Activated T-helper 9 cell treated with anti-CD3 and anti-CD28 coated beads, Interleukin-2, amount 50 U/mL, for 16 hours (primary cell): ENCODE measurements around the gene OLAH.
"Not testable (repeated sequence)": the region's sequence is repeated elsewhere in the genome, so short reads cannot be mapped to it uniquely, and the experiment has no call there.

Source experiments
- DNase-seq: peaks from one replicate; pipeline ENCODE4 v3.0.0-alpha.2; 2020; ENCODE audit warnings: low read depth

OLAH gene

DNA sequence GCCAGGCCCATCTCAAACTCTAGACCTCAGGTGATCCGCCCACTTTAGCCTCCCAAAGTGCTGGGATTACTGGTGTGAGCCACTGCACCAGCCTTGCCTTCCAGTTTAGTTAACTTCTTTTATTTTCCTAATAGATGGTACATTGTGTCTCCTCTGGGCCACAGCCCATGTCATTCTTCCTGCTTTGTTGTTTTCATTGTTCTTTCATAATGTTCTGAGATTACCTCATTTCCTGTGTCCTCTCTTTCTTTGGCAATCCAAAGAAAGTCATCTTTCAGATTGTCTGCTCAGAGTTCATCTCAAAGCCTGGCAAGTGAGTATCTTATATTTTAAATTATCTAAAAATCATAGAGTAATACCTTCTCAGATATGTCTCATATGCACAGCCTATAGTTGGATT lies at the start of gene OLAH:
Gene OLAH, plus strand, starts transcription at position 270 of the 400 bp plus-strand sequence. CDS start 3,346 bp downstream, outside the sequence.
- DNase-seq, result no peak

- DNase-seq, result no peak
These were observed 47.7 kb upstream of the OLAH start for GRCh38 chr10:14995964-14996565.

DNA sequence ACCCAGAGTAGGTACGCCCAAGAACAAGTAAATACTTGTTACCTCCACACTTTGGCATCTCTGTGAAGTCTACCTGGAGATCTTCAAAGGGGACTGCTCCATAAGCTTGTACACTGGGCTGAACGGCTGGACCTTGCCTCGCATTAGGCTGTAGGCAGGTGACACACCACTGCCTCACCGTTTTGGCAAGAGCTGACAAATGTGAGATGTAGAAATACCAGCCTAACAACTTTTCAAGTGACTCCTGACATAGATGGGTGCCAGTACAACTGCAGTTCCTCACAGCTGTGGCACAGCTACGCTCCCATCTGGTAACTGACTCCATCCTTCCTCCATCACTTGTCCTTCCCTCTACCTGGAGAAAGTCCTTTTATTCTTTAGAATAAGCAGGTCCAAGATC lies 30.2 kb upstream of the OLAH start:
- not testable (repeated sequence) for DNase-seq

- no peak for DNase-seq
These were observed 28.3 kb upstream of the OLAH start for GRCh38 chr10:15015451-15015850.

- not testable (repeated sequence) for DNase-seq
These were observed 22.8 kb upstream of the OLAH start for GRCh38 chr10:15020966-15021365.

DNA sequence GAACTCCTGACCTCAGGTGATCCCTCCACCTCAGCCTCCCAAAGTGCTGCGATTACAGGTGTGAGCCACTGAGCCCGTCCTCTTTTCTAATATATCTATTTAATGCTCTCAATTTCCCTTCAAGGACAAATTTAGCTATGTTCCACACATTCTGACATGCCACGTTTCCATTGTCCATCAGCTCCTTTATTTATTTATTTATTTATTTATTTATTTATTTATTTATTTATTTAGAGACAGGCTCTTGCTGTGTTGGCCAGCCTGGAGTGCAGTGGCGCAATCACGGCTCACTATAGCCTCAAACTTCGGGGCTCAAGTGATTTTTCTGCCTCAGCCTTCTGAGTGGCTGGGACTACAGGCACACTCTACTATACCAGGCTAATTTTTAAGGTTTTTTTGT lies 20.7 kb upstream of the OLAH start:
- not testable (repeated sequence) for DNase-seq

DNA sequence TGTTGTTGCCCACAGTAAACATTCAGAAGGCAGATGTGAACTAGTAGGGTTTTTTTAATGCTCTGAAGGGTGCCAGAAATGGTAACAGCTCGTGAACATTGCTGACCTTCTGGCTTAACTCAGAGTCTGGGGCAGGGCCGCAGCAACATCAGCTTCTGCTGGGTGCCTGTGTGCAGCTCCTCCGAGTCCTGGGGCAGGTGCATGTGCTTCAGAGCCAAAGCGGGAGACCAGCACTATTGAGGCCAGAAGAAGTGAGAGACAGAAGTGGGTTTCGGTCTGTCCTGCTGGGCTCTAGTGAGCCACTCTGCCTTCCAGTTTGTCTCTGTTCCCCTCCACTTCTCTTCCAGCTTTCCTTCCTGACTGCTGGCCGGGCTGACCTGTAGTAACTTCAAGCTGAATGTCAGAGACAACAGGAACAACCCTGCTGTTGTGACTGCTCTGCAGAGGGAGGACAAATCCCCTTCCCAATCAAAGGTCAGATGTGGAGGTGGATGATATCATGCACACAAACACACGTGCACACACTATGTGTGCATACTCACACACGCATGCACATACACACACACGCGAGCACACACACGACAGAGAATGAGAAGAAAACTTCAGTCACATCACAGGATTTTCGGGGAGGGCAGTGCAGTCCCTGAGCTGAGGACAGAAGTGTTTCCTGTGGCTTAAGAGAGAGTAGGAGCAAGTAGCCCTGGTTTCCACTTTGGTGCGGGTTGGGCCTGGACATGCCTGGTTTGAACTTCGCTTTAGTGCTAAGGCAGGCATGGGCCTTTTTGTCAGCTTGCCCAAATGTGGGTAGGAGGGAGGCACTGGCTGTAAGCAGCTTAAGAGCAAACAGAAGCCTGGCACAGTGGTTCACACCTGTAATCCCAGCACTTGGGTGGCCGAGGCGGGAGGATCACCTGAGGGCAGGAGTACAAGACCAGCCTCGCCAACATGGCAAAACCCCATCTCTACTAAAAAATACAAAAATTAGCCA lies 19.4 kb upstream of the OLAH start:
- DNase-seq, result not testable (repeated sequence)

GRCh38 chr10:15025040-15025439 lies 18.7 kb upstream of the OLAH start:
- not testable (repeated sequence) for DNase-seq

- no peak for DNase-seq
These were observed 16.0 kb upstream of the OLAH start for GRCh38 chr10:15027741-15028140.

GRCh38 chr10:15035385-15036301 lies 8.1 kb upstream of the OLAH start:
- no peak for DNase-seq

DNA sequence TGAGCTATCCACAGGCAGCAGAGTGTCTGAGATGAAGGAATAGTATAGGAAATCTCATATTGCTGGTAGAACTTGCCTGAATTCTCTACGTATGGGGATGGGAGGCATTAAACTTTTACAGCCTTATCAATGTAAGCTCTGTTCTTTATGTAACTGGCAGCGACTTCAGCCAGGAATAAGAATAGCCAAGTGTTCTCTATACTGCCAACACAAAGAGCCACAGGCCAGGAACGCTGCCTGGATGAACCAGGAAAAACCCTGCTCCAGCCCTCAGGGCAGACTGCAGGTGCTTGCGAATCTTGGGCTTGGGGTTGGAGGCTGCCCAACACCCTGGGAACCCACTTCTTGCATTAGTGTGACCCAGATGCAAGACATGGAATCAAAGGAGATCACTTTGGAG lies 6.1 kb upstream of the OLAH start:
- no peak for DNase-seq

- DNase-seq, result no peak
These were observed 5.3 kb upstream of the OLAH start for GRCh38 chr10:15038416-15038815.

DNA sequence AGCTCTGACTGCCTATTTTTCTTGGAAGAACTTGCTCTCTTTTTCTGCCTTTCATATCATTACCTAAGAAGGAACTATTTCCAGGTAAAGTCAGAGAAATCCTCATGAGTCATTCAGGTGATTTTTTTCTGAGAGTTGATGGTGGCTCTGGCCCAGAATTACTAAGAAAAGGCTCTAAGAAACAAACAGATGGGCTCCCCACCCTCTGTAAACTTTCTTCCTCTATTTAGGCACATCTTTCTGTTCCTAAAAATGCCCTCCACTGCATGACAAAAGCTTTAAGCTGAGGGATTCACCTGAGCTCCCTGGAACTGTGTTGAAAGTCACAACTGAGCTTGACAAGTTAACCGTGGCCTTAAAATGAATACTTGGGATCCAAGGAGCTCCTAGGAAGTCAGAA lies 1.6 kb downstream of the OLAH start:
- DNase-seq, result no peak

- DNase-seq, result no peak
These were observed 2.9 kb downstream of the OLAH start for GRCh38 chr10:15046626-15047025.

GRCh38 chr10:15049533-15049932 lies 5.8 kb downstream of the OLAH start:
- DNase-seq, result no peak

DNA sequence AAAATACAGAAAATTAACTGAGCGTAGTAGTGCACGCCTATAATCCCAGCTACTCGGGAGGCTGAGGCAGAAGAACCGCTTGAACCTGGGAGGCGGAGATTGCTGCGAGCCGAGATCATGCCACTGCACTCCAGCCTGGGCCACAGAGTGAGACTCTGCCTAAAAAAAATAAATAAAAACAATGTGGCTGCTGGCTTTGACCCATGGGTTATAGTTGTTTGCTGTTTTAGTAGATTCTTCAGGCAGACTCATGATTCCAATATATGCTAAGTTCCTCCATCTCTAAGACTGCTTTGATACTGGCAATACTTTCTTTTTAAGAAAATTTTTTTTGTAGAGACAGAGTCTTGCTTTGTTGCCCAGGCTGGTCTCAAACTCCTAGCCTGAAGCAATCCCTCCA lies 8.4 kb downstream of the OLAH start:
- no peak for DNase-seq

- DNase-seq, result no peak
These were observed 9.3 kb downstream of the OLAH start for GRCh38 chr10:15053061-15053460.

DNA sequence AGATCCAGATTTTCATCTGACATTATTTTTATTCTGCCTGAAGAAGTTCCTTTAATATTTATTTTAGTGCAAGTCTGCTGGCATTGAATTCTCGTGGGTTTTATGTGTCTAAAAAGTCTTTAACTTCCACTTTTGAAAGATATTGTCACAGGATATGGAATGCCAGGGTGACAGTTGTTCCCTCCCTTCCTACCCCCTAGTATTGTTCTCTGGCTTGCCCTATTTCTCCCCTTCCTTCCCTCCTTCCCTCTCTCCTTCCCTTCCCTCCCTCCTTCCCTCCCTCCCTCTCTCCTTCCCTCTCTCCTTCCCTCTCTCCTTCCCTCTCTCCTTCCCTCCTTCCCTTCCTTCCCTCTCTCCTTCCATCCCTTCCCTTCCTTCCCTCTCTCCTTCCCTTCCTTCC lies 14.9 kb downstream of the OLAH start:
- DNase-seq, result no peak

- DNase-seq, result no peak
These were observed 16.2 kb downstream of the OLAH start for GRCh38 chr10:15059914-15060313.

GRCh38 chr10:15060638-15061037 lies 16.9 kb downstream of the OLAH start:
- DNase-seq, result no peak

DNA sequence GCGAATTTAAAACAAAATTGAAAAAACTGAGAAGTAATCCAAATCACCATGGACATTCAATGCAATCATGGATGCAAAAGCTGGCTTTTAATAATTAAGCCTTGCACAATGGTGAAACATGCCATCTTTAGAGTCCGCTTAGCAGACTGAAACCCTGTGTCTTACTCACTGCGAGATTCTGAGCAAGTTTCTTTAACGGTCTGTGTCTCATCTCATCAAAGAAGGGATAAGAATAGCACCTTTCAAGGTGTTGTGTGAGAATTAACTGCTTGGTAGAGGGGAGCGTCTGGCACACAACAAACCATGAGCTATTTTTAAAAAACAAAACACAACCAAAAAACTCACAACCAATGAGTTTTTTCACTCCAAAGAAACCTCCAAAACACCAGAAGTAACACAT lies 23.4 kb downstream of the OLAH start:
- DNase-seq, result no peak

DNA sequence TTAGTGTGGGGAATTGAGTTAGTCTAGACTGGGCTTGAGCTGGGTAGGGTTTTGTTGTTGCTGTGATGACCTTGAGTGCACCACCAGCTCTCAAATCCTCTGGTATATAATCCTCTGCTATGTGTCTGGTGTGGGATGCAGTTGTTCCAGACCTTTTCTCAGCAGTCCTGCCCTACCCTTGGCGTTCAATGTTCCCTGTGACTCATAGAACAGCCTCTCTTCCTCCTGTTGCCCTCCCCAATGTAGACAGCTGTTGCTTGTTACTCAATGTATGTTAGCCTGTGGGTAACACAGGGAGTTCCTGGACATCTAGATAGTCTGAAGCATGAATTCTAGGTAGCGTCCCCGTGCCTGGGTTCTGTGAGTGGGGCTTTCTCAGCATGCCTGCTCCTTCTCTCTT lies 25.1 kb downstream of the OLAH start:
- no peak for DNase-seq
